Measurements from ENCODE around the gene HINFP. TPM values are rescaled to one million over a fixed set of nuclear protein-coding genes. Genes with fewer than 3 reads are reported as not detected.
A peak's percentile ranks its signal among the peaks of the same experiment; 100 is the strongest.
"Not testable (repeated sequence)": the region's sequence is repeated elsewhere in the genome, so short reads cannot be mapped to it uniquely, and the experiment has no call there.

HINFP gene
- total RNA-seq, 2 donors from 2014 or later: 12.9 to 17.5 TPM

DNA sequence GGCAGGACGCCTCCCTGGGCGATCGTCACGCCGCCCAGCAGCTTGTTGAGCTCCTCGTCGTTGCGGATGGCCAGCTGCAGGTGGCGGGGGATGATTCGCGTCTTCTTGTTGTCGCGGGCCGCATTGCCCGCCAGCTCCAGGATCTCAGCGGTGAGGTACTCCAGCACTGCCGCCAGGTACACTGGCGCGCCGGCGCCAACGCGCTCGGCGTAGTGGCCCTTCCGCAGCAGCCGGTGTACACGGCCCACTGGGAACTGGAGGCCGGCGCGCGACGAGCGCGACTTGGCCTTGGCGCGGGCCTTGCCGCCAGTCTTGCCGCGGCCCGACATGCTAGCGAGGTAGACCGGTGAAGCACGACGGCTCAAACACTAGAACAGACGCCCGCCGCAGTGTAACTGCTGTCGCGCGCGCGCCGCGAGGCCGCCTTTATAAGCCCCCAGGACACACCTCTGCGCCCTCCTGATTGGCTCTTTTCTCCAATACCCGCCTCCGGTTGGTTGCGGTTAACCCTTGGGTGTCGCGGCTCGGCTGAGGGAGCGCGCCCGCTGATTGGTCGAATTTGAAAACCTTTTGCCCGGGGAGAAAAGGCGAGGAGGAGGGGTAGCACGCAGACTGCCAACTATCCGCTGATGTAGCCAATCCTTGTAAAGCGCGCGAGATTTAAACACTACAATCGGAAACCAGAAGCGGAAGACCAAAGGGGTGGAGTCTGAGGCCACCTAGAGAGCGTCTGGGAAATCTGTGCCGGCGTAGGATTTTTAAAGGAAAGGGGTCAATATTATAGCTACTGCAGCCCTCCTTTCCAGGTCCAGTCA, 26.1 kb upstream of the HINFP start:
- intact Hi-C loops (cut with DNase I): no loop called here
- DNase-seq (peak; percentile 99), ATAC-seq (peak; percentile 96)

DNA sequence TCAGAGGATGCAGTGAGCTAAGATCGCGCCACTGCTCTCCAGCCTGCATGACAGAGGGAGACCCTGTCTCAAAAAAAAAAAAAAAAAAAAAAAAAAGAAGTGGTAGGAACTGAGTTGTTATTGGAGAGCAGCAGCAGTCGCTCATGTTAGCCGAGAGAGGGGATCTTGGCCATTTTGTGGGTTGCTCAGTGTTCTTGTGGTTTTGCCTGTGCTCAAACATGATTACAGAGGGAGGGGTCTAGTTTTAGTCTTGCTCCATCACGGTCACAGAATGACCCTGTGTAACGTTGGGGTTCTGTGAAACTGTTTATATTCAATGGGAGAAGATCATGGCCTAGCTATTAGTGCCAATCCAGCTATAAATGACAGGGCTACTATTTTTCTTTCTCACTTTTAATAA, 21.7 kb upstream of the HINFP start:
- ATAC-seq: no peak
- intact Hi-C loops (cut with DNase I): no loop called here

DNA sequence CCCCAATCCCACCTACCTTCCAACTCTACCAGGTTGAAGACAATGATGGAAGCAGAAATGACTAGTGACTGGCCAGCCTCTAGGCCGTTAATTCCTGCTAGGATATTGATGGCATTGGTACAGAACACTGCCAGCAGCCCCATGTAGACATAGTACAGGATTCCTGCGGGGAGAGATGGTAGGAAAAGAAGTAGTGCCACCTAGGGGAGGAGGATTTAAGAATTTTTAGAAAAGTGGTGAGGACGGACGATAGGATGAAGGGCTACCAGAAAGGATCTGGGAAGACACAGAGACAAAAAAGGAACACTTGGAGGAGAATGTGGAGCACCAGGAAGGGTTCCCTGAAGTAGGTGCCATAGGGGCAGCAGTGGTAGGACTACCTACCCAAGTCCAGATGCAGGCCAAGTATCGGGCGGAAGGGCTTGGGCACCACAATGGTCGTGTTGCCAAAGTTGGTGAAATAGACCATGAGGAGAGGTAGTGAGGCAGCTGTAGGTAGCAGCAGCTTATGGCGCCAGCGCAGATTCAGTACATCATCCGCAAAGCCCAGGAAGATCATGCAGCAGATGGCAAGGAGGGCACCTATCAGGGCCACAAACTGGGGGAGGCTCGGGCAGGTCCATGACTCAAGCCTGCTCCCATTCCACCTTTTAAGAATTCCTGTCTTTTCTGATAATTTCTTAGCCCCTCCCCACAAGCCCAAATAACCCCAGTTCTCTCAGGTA, 21.0 kb upstream of the HINFP start:
- intact Hi-C loops (cut with DNase I): no loop called here
- DNase-seq (no peak), ATAC-seq (no peak)

More for the DNA sequence above, 21.7 kb upstream of the HINFP start:
- DNase-seq: no peak

DNA sequence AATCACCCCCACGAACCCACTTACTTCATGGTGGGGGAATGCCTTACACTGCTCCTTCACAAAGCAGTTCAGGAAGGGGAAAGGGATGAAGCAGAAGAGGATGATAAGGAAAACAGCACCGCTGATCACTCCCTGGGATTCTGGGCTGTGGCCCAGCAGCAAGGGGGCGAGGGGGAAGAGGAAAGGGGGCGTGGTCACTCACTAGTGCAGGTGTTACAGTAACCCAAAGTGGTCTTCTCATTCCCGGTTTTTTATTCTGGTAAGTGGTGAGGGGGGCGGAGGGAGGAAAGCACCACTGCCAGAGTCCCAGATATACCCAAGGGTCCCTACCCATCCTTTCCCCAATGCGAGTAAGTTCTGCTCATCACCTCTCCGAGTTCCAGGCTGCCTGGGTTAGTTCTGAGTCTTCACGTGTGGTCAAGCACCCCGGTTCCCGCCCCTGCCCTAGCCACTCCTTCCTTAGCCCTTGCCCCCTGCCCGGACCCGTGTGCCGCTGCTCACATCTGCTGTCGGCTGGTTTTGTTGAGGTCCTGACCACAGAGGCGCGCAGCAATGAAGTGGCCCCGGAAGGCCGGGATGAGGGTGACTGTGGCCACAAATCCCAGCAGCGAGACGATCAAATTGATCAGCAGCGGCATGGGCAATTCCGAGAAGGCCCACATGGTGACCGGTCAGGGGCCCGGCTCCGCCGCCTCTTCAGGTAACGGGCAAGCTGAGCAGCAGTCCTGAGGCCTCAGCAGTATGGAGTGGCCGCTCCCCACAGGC, 20.2 kb upstream of the HINFP start:
- DNase-seq: no peak
- intact Hi-C loops (cut with DNase I): no loop called here
- peak; percentile 14 to 23 for ATAC-seq

DNA sequence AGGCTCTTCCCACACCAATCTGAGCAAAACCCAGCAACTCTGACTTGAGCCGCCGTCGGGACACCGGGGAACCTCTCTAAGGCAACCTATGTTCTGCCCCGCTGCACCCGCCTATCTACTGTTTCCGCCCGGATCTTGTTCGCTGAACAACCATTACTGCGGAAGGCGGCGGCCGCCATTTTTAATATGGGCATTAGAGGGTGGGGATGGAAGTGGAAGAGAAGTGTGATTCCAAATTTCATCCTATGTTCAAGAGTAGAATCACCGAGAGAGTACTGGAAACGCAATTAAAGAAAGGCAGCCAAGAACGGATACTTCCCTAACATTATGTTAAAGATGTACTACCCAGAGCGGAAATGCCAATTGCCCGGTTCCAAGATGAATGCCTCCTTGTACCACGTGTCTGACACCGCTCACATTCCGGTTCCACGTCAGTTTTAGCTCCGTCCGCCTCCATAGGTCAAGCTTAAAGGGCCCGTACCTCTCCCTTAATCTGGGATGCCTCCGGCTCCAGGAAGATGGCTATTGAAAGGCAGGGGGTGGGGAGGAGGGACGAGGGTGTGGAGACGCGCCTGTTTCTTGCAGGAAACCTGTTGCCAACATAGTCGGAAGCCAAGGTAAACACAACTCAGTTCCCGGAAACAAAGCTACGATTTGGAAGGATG, 19.5 kb upstream of the HINFP start, which contains the start of gene DPAGT1:
DPAGT1 (minus strand) TSS at position 95 of the 665 bp plus-strand sequence. CDS start 198 bp downstream, outside the sequence.
- intact Hi-C loops (cut with DNase I): no loop called here

DNA sequence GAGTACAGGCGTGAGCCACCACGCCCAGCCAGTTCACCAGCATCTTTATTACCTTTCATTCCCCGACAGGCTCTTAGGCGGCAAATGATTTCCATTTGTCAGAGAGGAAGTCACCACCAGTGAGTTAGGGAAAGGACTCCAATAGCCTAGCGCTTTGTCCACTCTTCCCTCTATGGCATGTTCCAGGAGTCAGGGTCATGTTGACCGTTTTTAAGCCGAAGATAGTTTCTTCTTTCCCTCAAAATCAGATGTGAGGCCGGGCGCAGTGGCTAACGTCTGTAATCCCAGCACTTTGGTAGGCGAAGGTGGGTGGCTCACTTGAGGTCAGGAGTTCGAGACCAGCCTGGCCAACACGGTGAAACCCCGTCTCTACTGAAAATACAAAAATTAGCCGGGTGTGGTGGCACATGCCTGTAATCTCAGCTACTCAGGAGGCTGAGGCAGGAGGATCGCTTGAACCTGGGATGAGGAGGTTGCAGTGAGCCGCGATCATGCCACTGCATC, 18.2 kb upstream of the HINFP start:
- intact Hi-C loops (cut with DNase I); DNase-seq; ATAC-seq: not testable (repeated sequence)

More for the DNA sequence above, 19.5 kb upstream of the HINFP start, which contains the start of gene DPAGT1:
- DNase-seq (peak; percentile 91), ATAC-seq (peak; percentile 95 to 96)

DNA sequence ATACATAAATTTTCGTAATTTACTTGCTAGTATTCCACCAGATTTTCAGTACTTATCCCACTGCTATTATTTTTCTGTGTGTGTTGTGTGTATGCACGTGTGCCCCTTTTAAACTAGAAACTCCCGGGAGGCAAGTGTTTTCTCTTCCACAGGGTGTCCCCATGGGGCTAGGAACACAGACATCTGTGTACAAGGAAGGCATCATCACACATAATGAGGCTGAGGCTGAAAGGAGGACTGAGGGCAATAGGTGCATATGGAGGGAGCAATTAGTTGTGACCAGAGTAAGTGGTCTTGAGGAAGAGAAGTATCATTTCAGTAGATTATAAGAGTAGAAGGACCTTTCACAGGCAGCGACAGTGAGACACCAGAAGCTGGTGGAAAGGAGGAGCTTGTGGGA, 17.6 kb upstream of the HINFP start:
- DNase-seq (no peak), ATAC-seq (no peak)
- intact Hi-C loops (cut with DNase I): no loop called here

DNA sequence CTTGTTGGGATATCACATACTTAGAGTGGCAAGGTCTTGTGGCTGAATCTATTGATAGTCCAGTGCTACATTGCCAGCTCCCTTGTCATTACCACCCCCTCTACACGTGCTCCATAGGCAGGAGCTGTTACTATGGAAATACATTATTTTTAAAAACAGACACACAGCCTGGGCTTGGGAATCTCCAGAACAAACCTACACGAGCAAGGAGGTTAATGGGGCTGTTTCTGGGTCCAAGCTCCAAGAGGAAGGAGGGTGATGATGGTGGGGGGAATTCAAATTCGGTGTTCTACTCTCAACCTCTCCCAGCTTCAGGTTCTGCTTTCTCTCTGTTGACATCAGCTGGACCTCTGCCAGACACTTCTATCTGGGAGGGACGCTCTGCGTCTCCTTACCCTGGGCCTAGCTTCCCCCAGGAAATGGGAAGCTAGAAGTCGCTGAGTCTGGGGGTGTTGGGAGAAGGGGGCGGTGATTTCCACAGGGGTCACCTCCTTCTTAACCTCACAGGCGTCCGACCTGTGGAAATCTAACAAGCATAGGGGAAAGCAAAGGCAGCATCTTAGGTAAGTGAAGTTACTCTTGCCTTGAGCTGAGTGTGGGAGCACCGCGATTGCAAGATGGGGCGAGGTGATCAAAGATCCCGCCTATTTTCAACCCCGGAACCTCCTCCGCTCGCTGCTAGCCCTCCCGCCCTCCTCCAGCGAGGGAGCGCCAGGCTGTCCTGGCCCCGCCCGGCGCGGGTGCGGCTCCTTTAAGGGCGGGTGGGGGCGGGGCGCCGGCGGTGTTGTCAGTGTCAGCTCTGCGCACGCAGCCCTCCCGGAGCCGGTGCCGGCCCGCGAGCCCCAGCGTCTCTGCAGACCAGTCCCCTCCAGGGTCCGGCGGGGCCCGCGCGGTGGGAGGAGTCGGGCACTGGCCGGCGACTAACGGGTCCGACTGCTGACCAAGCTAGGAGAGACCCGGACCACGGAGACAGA, 14.5 kb upstream of the HINFP start, which contains the start of gene C2CD2L:
C2CD2L (plus strand) TSS at position 781 of the 974 bp plus-strand sequence. CDS start 398 bp downstream, outside the sequence.
- ATAC-seq (peak; percentile 95 to 96), DNase-seq (peak; percentile 93)
- intact Hi-C loops (cut with DNase I): no loop called here

DNA sequence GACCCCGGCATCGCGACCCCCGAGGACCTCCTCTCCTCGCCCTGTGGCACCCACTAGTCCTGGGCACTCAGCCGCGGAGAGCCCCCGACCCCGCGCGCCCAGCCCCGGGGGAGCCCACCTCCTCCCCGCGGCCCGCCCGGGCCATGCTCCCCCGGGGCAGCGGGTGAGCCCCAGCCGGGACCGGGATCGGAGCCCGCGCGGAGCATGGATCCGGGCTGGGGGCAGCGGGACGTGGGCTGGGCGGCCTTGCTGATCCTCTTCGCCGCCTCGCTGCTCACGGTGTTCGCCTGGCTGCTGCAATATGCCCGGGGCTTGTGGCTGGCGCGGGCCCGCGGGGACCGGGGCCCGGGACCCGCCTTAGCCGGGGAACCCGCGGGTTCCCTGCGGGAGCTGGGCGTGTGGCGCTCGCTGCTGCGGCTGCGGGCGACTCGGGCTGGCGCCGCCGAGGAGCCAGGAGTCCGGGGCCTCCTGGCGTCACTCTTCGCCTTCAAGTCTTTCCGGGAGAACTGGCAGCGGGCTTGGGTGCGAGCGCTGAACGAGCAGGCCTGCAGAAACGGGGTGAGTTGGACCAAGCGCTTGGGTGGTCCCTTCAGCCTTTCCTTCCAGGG, 13.7 kb upstream of the HINFP start:
- peak; percentile 32 to 44 for ATAC-seq
- intact Hi-C loops (cut with DNase I): no loop called here
- no peak for DNase-seq

DNA sequence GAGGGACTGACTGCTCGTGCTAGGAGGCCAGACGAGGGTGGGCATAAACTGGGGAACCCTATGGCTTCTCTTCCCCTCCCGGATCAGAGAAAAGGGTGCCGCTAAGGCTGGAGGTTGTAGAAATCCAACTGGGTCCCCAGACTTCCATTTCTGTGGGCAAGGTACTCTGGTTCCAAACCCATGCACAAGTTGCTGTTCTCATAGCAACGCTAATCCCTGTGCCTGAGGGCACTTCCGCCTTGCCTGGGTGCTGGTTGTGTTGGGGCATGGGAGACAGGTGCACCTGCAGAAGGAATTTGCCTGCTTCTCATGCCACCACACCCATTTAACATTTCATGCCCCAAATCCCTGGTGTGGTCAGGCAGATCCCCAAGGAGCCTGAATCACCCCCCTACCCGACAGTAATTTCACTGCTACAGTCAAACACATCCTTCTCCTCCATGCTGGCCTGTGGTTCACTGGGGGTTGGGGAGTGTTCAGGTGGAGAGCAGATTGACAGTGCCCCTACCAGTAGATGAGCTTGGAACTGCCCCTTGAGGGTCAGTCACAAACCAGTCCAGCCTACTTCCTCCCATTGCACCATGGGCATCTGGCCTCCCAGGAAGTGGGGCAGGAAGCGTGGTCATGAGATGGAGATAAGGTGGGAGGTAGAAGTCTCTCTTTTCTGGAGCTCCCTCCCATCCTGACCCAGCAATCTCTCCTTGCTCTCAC, 13.1 kb upstream of the HINFP start:
- intact Hi-C loops (cut with DNase I): no loop called here
- DNase-seq (no peak), ATAC-seq (no peak)

DNA sequence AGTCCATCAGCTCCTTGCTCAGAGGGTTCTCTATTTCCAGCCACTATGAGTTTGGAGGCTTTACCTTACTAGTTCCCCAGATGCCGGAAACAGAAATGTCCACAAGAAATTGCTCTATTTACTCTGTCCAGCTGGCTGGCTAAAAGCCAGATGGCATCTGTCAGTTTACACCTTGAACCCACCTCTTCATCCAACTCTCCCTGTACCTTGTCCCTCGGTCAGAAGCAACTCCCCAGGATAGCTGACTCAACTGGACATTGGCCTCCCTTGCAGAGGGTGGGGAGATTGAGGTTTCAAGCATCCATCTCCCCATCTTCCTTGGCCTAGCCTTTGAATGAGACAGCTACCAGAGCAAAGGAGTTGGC, 12.5 kb upstream of the HINFP start:
- DNase-seq (no peak), ATAC-seq (no peak)
- intact Hi-C loops (cut with DNase I): no loop called here

DNA sequence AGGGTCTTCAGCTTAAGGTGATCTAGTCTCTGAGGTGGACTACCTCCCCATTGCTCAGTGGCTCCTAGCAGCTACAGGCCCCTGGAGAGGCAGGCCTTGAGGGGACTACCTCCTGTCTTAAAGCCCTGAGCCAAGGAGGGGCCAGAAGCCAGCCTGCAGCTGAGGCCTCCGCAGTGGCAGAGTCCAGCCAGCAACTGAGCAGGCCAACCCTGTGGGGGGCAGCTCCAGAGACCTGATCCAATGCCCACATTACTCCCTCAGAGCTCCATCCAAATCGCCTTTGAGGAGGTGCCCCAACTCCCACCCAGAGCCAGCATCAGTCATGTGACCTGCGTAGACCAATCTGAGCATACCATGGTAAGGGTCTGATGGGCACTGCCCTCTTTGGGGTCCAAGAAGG, 11.5 kb upstream of the HINFP start:
- intact Hi-C loops (cut with DNase I): no loop called here
- no peak for ATAC-seq
- DNase-seq: no peak

DNA sequence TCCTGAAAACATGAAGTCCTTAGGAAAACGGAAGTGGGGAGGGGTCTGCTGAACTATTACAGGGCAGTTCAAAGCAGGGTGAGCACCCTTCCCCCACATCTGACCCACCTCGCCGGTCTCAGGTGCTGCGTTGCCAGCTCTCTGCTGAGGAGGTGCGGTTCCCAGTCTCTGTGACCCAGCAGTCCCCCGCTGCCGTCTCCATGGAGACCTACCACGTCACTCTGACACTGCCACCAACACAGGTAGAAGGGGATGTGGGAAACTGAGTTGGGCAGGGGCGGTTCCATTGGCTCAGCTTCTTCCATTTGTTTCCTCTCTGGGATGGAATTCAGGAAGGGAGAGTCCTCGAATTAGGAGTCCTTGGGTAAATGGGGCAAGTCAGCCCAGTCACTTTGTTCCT, 10.9 kb upstream of the HINFP start:
- intact Hi-C loops (cut with DNase I): no loop called here
- no peak for DNase-seq
- ATAC-seq: no peak

DNA sequence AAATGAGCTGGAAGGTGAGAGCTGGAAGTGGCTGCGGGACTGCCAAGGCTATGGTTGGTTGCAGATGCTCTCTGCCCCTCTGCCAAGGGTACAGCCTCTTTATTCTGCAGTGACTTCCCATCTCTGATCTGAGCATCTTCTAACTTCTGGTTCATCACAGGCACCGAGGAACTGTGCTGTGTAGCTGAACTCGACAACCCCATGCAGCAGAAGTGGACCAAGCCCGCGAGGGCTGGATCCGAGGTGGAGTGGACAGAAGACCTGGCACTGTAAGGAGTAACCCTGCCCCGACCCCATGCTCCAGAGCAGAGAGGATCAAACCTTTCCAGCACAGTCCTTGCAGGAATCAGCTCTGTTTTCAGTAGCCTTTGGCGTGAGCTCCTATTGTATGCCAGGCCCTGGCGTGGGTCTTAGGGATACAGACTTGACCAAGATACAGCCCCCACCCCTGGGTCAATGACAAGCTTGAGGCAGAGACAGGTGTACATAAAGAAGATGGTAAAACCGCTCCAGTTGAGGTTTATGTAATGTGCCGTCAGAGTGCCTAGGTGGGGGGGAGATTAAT, 9.9 kb upstream of the HINFP start:
- intact Hi-C loops (cut with DNase I): no loop called here
- ATAC-seq: no peak
- no peak for DNase-seq

DNA sequence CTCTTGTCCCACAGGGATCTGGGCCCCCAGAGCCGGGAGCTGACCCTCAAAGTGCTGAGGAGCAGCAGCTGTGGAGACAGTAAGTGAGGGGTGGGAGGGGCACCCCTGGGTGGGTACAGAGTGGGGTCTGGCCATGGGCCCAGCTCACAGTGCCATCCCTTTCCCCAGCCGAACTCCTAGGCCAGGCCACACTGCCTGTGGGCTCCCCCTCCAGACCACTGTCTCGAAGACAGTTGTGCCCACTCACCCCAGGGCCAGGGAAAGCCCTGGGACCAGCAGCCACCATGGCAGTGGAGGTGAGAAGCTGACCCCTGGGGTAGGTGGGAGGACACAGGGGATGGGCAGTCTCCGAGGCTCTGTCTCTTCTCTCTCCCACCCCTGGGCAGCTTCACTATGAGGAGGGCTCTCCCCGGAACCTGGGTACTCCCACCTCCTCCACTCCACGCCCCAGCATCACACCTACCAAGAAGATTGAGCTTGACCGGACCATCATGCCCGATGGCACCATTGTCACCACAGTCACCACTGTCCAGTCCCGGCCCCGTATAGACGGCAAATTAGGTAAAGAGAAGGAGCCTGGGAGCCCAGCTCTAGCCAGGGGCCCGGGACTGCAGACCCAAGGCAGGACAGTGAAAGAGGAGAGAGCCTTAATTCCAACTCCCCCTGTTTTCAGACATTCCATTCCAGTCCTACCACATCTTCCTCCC, 8.9 kb upstream of the HINFP start:
- intact Hi-C loops (cut with DNase I): no loop called here
- no peak for DNase-seq
- no peak for ATAC-seq

DNA sequence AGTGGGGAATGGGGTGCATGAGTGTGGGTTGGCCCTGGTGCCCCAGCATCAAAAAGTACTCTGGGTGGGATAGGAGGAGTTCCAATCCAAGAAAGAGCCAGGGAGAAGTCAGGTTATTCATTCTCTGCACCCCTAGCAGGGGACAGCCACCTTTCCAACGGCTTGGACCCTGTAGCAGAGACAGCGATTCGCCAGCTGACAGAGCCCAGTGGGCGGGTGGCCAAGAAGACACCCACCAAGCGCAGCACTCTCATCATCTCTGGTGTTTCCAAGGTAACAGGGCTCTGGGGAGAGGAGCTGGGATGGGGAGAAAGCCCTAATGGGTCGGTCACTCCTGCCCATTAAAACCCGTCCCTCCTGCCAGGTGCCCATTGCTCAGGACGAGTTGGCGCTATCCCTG, 7.7 kb upstream of the HINFP start:
- intact Hi-C loops (cut with DNase I): no loop called here
- DNase-seq (no peak), ATAC-seq (no peak)
